Right ventricle myocardium superior (tissue), 1 donor: ENCODE measurements around the gene TXNDC11. TPM values are rescaled to one million over a fixed set of nuclear protein-coding genes. Genes with fewer than 3 reads are reported as not detected.

ENCODE experiments used
- ATAC-seq: fragments of 200-7000 bp; cut with Tn5 transposase; one replicate; pipeline ENCODE4 v1.9.1; 2020; ENCODE audit warnings: mild to moderate bottlenecking; ENCODE audit not compliant: poor library complexity
- DNase-seq: peaks from one replicate; pipeline ENCODE4 v3.0.0-alpha.2; 2020
- intact Hi-C: fragments of 100-400 bp; cut with DNase I; formaldehyde crosslinking; loops from one replicate; pipeline ENCODE4 v1.11.2; 2022
- total RNA-seq: library from RNA; stranded (reverse); fragmentation: NEBNext Ultra II Directional; extraction: Animal tissue kit (Norgen Biotek cat#: 25700); gene quantifications from one replicate; pipeline ENCODE4 v1.2.1, GENCODE V29; 2021
- donor health status: DM: no; HTN: yes; CAD: no; lungs with severe emphysema.

Gene TXNDC11
- total RNA-seq, 1 donor from 2014 or later, result 18.6 TPM

DNA sequence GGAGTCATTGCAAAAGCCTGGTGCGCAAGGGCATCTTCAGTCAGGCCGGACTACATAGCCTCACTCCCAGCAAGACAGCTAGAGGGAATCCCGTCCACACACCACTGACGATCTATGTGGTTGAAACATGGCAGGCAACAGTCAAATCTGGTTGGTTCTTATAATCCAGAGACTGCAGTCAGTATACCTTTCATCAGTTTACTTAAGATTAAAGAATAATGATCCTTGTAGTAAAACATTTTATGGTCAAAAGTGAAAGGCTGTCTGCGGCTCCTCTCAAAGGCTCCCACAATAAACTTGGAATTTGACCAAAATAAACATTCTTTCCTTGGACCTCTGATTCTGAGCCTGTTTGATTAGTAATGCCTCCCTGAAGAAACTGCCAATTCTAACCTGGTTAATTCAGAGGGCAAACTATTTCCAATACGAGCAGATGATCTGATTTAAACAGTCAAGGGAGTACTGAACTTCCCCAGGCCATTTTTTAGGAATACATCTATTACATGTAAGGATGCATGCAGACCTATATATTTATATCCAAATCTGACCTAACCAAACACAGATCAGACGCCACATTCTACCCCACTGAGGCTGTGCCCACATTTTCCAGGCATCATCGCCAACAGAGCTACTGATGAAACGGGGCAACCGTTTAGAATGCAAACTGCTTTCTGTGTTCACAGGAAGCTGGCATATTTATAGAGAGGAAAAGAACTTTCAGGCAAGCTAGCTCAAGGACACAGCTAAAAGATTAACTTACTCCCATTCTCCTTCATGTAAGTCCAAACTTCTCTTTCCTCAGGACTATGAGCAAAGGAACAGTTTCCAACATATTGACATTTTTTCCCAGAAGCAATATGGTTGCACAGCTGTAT lies 15.3 kb upstream of the TXNDC11 start:
- DNase-seq, result no peak
- no peak for ATAC-seq
- intact Hi-C loops, result no loop called here

DNA sequence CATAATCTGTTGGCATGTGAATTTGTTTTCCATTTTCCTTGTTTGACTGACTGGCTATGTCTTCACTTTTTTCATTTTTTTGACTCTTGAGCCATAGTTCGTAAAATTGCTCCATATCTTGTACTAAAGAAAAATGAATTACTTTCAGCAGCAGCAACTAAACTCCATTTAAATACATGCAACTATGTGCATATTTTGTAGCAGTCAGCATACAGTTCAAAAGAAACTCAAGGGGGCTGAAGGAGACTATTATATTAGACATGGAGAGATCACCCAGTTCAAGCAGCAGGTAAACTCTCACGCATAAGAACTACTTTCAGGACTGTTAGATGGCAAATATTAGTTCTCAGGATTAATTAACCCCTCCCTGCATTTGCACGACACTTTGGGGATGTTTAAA lies 13.6 kb upstream of the TXNDC11 start:
- ATAC-seq (no peak), DNase-seq (no peak)
- intact Hi-C loops, result no loop called here

DNA sequence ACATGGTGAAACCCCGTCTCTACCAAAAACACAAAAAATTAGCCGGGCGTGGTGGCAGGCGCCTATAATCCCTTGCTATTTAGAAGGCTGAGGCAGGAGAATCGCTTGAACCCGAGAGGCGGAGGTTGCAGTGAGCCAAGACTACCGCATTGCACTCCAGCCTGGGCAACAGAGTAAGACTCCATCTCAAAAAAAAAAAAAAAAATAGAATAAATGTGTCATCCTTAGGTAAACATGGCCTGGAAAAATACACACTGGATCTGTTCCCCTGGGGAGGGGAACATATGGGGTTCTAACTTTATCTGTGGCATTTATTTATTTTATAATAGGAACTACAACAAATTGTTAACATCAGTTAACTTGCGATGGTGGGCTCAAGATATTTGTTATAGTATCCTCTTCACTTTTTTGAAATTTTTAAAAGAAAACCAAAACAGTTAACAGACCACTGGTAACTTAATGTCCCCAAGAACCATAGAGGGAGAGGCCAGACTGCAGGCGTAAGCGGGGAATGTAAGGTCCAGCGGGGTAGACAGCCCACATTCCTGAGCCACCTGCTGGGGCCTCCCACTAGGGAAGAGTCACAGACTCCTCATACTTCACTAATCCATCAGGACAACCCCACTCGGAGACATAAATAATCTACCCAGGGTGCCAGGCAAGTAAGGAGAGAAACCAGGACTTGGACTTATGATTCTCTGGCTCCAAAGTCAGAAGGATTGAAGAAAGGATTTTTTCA lies 12.5 kb upstream of the TXNDC11 start:
- intact Hi-C loops, result no loop called here
- DNase-seq (no peak), ATAC-seq (no peak)

DNA sequence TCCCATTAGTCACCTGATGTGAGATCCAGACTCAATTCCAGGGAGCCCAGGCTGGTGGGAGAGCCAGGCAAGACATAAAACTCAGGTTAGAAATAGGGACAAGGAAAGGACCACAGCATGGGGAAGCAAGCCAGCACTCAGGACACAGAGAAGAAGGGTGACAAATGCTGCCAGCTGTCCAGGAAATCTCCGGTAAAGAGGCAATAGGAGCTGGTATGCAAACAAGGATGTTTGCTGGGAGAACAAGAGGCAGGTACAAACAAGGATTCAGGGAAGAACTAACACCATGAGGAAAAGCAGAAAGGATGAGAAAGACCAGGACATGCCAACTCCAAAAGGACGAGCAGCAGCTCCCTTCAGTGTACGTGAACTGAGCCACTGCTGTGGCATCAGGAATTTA lies 10.2 kb upstream of the TXNDC11 start:
- no peak for DNase-seq
- intact Hi-C loops, result no loop called here

DNA sequence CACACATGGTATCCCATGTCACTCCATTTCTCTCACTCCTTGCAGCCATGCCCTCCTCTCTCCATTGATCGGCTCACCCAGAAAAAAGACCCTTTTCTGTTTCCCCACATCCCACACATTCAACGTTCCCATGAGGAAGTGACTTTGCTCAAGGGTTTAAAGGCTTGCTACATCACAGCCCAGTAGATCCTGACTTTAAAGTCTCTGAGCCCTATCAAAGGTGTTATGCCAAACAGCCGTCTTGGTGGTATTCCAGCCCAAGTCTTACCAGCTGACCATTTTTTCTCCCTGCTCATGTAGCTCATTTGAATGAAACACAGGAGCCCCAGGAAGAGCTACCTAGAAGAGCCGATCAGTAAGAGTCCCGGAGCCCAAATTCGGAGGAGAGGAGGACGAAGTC lies 7.4 kb upstream of the TXNDC11 start:
- intact Hi-C loops, result no loop called here
- ATAC-seq, result no peak
- no peak for DNase-seq

More for the DNA sequence above, 10.2 kb upstream of the TXNDC11 start:
- no peak for ATAC-seq

DNA sequence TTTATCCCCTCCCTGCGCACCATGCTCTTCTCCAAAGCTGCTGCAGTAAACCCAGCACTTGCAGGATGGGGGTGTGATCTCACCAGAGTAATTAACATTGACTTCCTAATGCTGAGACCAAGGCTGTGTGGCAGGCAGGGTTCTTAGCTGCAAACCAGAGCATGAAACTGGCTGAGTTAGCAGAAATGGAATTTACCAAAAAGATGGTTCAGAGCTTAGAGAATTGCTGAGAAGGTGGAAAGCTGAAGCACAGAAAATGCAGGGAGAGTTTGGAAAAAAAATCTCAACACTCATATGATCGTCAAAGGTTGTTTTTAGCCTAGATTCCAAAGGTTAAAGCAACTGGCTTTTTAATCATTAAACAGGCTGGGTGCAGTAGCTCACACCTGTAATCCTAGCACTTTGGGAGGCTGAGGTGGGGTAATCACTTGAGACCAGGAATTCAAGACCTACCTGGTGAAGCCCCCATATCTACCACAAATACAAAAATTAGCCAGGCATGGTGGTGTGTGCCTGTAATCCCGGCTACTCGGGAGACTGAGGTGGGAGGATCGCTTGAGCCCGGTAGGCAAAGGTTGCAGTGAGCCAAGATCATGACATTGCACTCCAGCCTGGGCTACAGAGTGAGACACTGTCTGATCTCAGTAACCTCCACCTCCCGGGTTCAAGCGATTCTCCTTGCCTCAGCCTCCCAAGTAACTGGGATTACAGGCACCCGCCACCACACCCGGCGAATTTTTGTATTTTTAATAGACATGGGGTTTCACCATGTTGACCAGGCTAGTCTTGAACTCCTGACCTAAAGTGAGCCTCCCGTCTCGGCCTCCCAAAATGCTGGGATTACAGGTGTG lies 6.0 kb upstream of the TXNDC11 start:
- DNase-seq, result no peak
- intact Hi-C loops, result no loop called here
- ATAC-seq, result no peak

DNA sequence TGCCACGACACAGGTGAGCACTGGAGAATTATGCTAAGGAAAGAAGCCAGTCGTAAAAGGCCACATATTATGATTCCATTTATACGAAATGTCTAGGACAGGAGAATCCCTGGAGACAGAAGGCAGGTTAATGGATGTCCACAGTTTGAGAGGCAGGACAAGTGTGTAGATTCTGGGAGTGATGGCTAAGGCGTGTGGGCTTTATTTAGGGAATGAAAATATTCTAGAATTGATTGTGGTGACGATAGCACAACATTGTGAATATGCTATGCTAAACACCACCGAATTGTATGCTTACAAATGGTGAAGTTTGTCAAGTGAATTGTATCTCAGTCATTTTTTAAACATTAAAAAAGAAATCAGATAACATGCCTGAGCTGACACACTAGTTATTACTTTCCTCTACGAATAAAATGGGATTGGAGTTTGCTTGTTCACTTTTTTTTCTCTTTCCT lies 5.3 kb upstream of the TXNDC11 start:
- ATAC-seq (no peak), DNase-seq (no peak)
- intact Hi-C loops, result no loop called here

DNA sequence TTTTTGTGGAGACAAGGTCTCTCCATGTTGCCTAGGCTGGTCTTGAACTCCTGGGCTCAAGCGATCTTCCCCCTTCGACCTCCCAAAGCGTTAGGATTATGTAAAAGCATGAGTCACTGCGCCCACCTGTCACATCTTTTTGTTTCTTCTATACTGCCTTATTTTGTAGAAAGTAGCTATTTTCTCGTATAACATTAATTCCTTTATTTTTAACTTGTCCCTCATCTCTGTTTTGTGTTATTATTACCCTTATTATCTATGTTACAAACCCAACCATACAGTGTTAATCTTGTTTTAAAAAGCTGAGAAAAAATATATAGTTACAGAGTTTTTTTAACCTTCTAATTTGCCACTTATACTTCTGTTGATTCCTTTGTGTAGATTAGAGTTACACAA lies 1.4 kb upstream of the TXNDC11 start:
- no peak for DNase-seq
- intact Hi-C loops, result no loop called here
- no peak for ATAC-seq

DNA sequence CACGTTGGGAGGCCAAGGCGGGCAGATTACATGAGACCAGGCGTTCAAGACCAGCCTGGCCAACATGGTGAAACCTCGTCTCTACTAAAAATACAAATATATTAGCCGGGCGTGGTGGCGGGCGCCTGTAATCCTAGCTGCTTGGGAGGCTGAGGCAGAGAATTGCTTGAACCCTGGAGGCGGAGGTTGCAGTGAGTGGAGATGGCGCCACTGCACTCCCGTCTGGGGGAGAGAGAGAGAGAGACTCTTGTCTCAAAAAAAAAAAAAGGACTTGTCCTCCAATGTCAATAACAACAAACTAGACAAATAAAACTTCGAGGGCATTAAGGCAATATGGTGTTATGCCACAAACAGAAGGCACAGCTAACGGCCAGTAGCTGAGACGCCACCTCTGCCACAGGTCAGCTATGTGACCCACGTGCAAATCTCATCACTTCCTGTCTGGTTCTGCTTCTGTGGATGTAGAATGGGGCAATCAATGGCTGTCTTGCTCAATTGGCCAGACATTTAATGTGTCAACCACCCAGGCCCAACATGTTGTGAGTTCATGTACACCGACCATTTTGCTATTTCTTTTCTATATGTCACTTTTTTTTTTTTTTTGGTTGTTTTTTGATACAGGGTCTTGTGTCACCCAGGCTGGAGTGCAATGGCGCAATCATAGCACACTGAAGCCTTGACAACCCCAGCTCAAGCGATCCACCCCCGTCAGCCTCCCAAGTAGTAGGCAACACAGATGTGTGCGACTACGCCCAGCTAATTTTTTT lies 834 bp upstream of the TXNDC11 start:
- peak; percentile 45 for DNase-seq
- intact Hi-C loops, result no loop called here
- ATAC-seq, result no peak

DNA sequence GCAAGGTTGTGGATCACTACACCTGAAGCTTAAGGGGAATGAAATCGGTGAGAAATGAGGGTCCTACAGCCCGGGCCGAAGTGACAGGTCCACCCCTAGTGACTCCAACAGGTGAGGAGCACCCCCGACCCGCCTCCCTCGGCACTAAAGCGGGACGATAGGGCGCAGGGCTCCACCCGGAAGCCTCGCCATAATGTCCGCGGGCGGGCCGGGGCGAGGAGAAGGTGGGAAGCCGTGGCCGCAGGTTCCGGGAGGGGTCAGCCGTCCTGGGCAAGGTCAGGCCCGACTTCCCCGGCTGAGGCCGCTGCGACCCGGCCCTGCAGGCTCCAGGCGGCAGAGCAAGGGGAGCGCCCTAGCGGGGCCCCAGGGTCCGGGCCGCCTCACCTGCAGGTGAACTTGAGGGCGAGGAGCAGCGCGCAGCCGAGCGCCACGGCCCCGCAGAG lies 543 bp downstream of the TXNDC11 start:
- ATAC-seq, result no peak
- intact Hi-C loops, result no loop called here
- peak; percentile 71 for DNase-seq

DNA sequence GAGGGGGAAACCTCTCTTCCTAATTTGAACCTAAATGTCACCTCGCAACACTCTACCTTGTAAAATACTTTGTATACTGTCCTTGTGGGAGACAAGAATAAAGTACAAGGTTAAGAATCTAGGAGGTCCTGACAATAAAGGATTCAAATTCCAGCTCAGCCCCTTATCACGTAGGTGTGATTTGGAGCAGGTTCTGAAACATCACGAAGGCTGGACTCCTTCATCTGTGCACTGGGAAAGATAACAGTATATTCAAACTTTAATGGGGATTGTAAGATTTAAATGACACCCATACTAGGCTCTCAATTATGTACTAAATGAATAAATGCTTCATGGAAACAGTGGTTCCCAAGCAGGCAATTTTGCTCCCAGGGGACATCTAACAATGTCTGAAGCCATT lies 2.1 kb downstream of the TXNDC11 start:
- no peak for ATAC-seq
- intact Hi-C loops, result no loop called here
- no peak for DNase-seq

DNA sequence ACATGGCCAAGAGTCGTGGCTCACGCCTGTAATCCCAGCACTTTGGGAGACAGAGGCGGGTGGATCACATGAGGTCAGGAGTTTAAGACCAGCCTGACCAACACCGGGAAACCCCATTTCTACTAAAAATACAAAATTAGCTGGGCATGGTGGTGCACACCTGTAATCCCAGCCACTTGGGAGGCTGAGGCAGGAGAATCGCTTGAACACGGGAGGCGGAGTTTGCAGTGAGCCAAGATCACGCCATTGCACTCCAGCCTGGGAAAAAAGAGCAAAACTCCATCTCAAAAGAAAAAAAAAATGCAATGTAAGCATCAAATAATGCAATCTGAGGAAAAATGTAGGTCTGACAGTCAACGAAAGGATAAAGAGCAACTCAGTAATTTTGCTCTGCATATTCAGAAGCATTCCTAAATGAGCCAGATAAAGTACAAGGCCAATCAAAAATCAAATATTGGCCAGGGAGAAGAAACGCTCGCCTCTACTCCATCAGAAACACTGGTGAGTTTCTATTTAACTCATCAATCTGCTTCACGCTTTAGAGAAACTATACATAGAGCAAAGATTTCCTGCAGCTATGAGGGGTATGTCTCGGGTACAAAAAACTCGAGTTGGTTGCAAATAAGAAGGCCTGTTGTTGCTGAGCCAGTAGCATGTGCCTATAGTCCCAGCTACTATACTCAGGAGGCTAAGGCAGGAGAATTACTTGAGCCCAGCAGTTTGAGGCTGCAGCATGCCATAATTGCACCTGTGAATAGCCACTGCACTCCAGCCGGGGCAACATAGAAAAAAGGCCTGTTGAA lies 3.7 kb downstream of the TXNDC11 start:
- ATAC-seq (no peak), DNase-seq (no peak)
- intact Hi-C loops, result no loop called here

DNA sequence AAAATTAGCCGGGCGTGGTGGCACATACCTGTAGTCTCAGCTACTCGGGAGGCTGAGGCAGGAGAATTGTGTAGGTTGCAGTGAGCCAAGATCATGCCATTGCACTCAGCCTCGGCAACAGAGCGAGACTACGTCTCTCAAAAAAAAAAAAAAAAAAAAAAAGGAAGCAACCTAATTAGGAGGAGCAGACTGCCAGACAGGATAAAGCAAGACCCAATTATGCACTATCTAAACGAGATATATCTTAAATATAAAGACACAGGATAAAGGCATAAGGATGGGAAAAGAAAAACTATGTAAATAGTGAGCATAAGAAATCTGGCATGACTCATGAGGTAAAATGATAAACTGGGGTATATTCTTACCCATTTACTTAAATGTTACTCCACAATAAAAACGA lies 4.9 kb downstream of the TXNDC11 start:
- intact Hi-C loops, result no loop called here
- DNase-seq (no peak), ATAC-seq (no peak)

DNA sequence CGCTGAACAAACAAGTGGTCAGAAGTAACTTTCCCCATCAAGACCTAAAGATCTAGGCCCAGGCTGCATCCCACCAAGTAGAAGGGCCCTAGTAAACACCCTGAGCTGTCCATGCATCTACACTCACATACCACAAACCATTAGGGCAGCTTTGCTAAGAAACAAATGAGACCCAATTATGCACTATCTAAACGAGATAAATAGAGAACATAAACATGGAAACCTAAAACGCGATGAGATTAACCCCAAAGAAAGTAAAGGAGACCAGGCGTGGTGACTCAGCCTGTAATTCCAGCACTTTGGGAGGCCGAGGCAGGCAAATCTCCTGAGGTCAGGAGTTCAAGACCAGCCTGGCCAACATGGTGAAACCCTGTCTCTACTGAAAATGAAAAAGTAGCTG lies 5.8 kb downstream of the TXNDC11 start:
- DNase-seq (no peak), ATAC-seq (no peak)
- intact Hi-C loops, result no loop called here

DNA sequence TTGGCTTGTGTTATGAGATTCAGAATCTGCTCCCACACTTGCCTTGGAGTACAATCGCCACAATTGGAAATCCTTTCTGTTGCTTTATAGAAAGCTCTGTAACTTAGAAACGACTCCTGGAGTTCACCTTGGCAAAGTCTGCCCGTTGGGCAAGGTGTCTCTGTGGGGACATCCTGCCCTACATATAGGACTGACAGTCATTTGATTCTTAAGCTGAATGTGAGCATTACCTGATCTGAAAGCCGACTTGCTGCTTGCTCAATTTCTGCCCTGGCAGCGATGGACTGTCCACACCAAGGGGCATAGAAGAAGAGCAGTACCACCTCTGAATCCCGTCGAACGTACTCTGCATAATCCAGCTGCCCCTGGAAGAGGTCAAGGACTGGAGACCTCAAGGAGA lies 6.9 kb downstream of the TXNDC11 start:
- DNase-seq, result no peak
- intact Hi-C loops, result no loop called here
- ATAC-seq, result no peak

DNA sequence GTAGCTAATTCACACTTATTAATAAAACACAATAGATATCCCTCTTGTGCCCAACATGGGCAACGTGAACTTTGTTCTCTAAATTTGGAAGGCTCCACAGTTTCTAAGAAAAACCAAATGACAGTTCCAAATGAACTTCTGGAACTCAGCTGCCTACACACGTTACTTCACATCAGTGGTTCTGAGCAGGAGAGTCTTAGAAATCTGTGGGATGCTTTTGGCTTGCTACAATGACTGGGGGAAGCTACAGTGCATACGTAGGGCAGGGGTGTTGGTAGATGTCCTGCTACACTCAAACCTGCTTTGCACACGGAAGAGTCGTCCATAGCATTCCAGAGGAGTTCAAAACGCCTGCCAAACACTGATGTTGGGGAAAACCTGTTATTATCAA lies 8.0 kb downstream of the TXNDC11 start:
- DNase-seq (no peak), ATAC-seq (peak; percentile 13)
- intact Hi-C loops, result no loop called here

DNA sequence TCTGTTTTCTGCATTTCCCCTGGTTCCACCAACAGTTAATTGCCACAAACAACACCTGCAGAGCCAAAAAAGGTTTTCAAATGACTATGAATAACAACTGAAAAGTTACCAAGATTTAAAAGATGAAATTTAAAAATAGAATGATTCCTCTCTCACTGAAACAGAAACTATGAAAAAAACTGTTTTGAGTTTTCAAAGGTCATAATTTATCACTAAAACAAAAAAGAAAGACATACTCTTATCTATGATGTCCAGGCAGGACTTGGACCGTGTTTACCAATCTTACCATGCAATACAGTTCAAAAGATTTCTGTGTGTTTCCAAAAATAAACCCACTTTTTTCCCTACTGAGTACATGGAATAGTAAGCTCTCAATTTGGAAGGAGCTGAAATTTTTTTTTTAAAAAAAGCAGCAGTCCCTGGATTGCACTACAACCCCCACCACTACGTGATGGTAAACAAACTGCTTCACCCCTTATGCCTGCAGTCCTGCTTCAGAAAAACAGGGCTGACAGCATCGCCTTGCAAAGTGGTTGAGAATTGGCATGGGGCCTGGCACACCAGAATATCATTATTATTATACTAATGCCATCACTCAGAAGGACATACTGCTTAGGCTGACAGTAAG lies 8.5 kb downstream of the TXNDC11 start:
- ATAC-seq (peak; percentile 76), DNase-seq (no peak)
- intact Hi-C loops, result no loop called here
